ENCODE results near the gene APC.

Gene APC

GRCh38 chr5:112776301-112776856 lies 38.7 kb downstream of the APC start:
- H3K27ac Mint-ChIP-seq: no peak overlapping the region
- H3K9me3 Mint-ChIP-seq: no peaks in the 10 kb centered on the region
- CTCF ChIA-PET: interaction anchor here (1.3 kb wide), 1 partner anchor 20 kb away, joined by 3 read pairs; no protein-coding TSS in a partner anchor
- no peaks in the 10 kb centered on the region for H3K4me1 Mint-ChIP-seq
- H3K4me3 Mint-ChIP-seq: no peak overlapping the region
- H3K27me3 Mint-ChIP-seq: no peaks in the 10 kb centered on the region
- H3K36me3 Mint-ChIP-seq: peaks cover 19% of the 10 kb centered on the region
- no peak for DNase-seq

- Mint-ChIP-seq H3K27me3 (no peaks in the 10 kb centered on the region), H3K36me3 (peaks cover 28% of the 10 kb centered on the region), H3K9me3 (no peaks in the 10 kb centered on the region), H3K27ac (no peak overlapping the region), H3K4me1 (no peaks in the 10 kb centered on the region), H3K4me3 (no peak overlapping the region)
- CTCF ChIA-PET: interaction anchor here (1.0 kb wide), 1 partner anchor 11 kb away, joined by 3 read pairs; no protein-coding TSS in a partner anchor
- no peak for DNase-seq
Measured at GRCh38 chr5:112779531-112779930, 41.8 kb downstream of the APC start.

- peaks cover 17% of the 10 kb centered on the region for H3K36me3 Mint-ChIP-seq
- CTCF ChIA-PET: interaction anchor here (0.7 kb wide), 1 partner anchor 160 kb away, joined by 3 read pairs; no protein-coding TSS in a partner anchor
Measured at GRCh38 chr5:112784726-112785125, 47.0 kb downstream of the APC start.

GRCh38 chr5:112787261-112787660 lies 49.6 kb downstream of the APC start:
- H3K9me3 Mint-ChIP-seq: no peaks in the 10 kb centered on the region
- no peaks in the 10 kb centered on the region for H3K27me3 Mint-ChIP-seq
- H3K4me1 Mint-ChIP-seq: no peaks in the 10 kb centered on the region
- H3K27ac Mint-ChIP-seq: no peak overlapping the region
- CTCF ChIA-PET: no interaction called here
- H3K36me3 Mint-ChIP-seq: peaks cover 6% of the 10 kb centered on the region
- H3K4me3 Mint-ChIP-seq: no peak overlapping the region
- DNase-seq: no peak

More at GRCh38 chr5:112784726-112785125, 47.0 kb downstream of the APC start:
- Mint-ChIP-seq H3K9me3 (no peaks in the 10 kb centered on the region), H3K4me3 (no peak overlapping the region), H3K27ac (no peak overlapping the region), H3K4me1 (no peaks in the 10 kb centered on the region), H3K27me3 (no peaks in the 10 kb centered on the region)
- DNase-seq: no peak

- CTCF ChIA-PET: no interaction called here
- H3K27ac Mint-ChIP-seq: no peak overlapping the region
Measured at GRCh38 chr5:112787896-112788295, 50.2 kb downstream of the APC start.

GRCh38 chr5:112793201-112793600 lies 55.5 kb downstream of the APC start:
- CTCF ChIA-PET: no interaction called here
- Mint-ChIP-seq H3K4me1 (no peaks in the 10 kb centered on the region), H3K27me3 (no peaks in the 10 kb centered on the region), H3K36me3 (peaks cover 26% of the 10 kb centered on the region), H3K4me3 (no peak overlapping the region), H3K27ac (no peak overlapping the region), H3K9me3 (no peaks in the 10 kb centered on the region)
- DNase-seq: no peak

More at GRCh38 chr5:112787896-112788295, 50.2 kb downstream of the APC start:
- Mint-ChIP-seq H3K9me3 (no peaks in the 10 kb centered on the region), H3K4me1 (no peaks in the 10 kb centered on the region), H3K4me3 (no peak overlapping the region), H3K27me3 (no peaks in the 10 kb centered on the region), H3K36me3 (peaks cover 3% of the 10 kb centered on the region)
- no peak for DNase-seq

GRCh38 chr5:112794410-112794809 lies 56.7 kb downstream of the APC start:
- Mint-ChIP-seq H3K4me3 (no peak overlapping the region), H3K36me3 (peaks cover 29% of the 10 kb centered on the region), H3K9me3 (no peaks in the 10 kb centered on the region), H3K4me1 (no peaks in the 10 kb centered on the region), H3K27ac (no peak overlapping the region), H3K27me3 (no peaks in the 10 kb centered on the region)
- CTCF ChIA-PET: no interaction called here
- no peak for DNase-seq

GRCh38 chr5:112795342-112795741 lies 57.7 kb downstream of the APC start:
- no peak for DNase-seq
- H3K36me3 Mint-ChIP-seq: peaks cover 31% of the 10 kb centered on the region
- CTCF ChIA-PET: interaction anchor here (0.6 kb wide), 1 partner anchor 71 kb away, joined by 3 read pairs; no protein-coding TSS in a partner anchor

GRCh38 chr5:112795944-112796678 lies 58.4 kb downstream of the APC start:
- Mint-ChIP-seq H3K9me3 (no peaks in the 10 kb centered on the region), H3K27ac (no peak overlapping the region), H3K27me3 (no peaks in the 10 kb centered on the region), H3K36me3 (peaks cover 32% of the 10 kb centered on the region), H3K4me1 (no peaks in the 10 kb centered on the region), H3K4me3 (no peak overlapping the region)
- CTCF ChIA-PET: interaction anchor here (0.6 kb wide), 1 partner anchor 72 kb away, joined by 3 read pairs; no protein-coding TSS in a partner anchor
- no peak for DNase-seq

More at GRCh38 chr5:112795342-112795741, 57.7 kb downstream of the APC start:
- no peak overlapping the region for H3K27ac Mint-ChIP-seq
- no peak overlapping the region for H3K4me3 Mint-ChIP-seq
- H3K9me3 Mint-ChIP-seq: no peaks in the 10 kb centered on the region
- no peaks in the 10 kb centered on the region for H3K27me3 Mint-ChIP-seq
- no peaks in the 10 kb centered on the region for H3K4me1 Mint-ChIP-seq

- Mint-ChIP-seq H3K4me1 (no peaks in the 10 kb centered on the region), H3K27ac (no peak overlapping the region), H3K9me3 (no peaks in the 10 kb centered on the region), H3K36me3 (peaks cover 23% of the 10 kb centered on the region), H3K27me3 (no peaks in the 10 kb centered on the region), H3K4me3 (no peak overlapping the region)
- DNase-seq: no peak
- CTCF ChIA-PET: no interaction called here
Measured at GRCh38 chr5:112799661-112800060, 62.0 kb downstream of the APC start.

GRCh38 chr5:112800891-112801290 lies 63.2 kb downstream of the APC start:
- H3K36me3 Mint-ChIP-seq: peaks cover 20% of the 10 kb centered on the region
- H3K4me3 Mint-ChIP-seq: no peak overlapping the region
- peaks cover 4% of the 10 kb centered on the region for H3K4me1 Mint-ChIP-seq
- no peak for DNase-seq
- no peak overlapping the region for H3K27ac Mint-ChIP-seq
- H3K27me3 Mint-ChIP-seq: no peaks in the 10 kb centered on the region
- H3K9me3 Mint-ChIP-seq: no peaks in the 10 kb centered on the region
- CTCF ChIA-PET: no interaction called here

GRCh38 chr5:112811023-112811422 lies 73.3 kb downstream of the APC start:
- CTCF ChIA-PET: no interaction called here
- Mint-ChIP-seq H3K27ac (no peak overlapping the region), H3K4me3 (no peak overlapping the region), H3K27me3 (no peaks in the 10 kb centered on the region), H3K9me3 (no peaks in the 10 kb centered on the region), H3K4me1 (peaks cover under 1% of the 10 kb centered on the region), H3K36me3 (peaks cover 9% of the 10 kb centered on the region)
- DNase-seq: no peak

- DNase-seq: no peak
- CTCF ChIA-PET: interaction anchor here (1.9 kb wide), 1 partner anchor 36 kb away, joined by 4 read pairs; no protein-coding TSS in a partner anchor
- peaks cover 12% of the 10 kb centered on the region for H3K36me3 Mint-ChIP-seq
- H3K27ac Mint-ChIP-seq: no peak overlapping the region
- H3K27me3 Mint-ChIP-seq: no peaks in the 10 kb centered on the region
- no peaks in the 10 kb centered on the region for H3K9me3 Mint-ChIP-seq
- no peaks in the 10 kb centered on the region for H3K4me1 Mint-ChIP-seq
- no peak overlapping the region for H3K4me3 Mint-ChIP-seq
Measured at GRCh38 chr5:112812549-112812948, 74.9 kb downstream of the APC start.

GRCh38 chr5:112820246-112820645 lies 82.6 kb downstream of the APC start:
- H3K36me3 Mint-ChIP-seq: peaks cover 18% of the 10 kb centered on the region

GRCh38 chr5:112822456-112822855 lies 84.8 kb downstream of the APC start:
- DNase-seq: no peak
- Mint-ChIP-seq H3K4me3 (no peak overlapping the region), H3K4me1 (no peaks in the 10 kb centered on the region), H3K27ac (no peak overlapping the region), H3K9me3 (no peaks in the 10 kb centered on the region), H3K27me3 (no peaks in the 10 kb centered on the region), H3K36me3 (peaks cover 16% of the 10 kb centered on the region)
- CTCF ChIA-PET: no interaction called here

More at GRCh38 chr5:112820246-112820645, 82.6 kb downstream of the APC start:
- CTCF ChIA-PET: no interaction called here
- Mint-ChIP-seq H3K9me3 (no peaks in the 10 kb centered on the region), H3K27me3 (no peaks in the 10 kb centered on the region), H3K27ac (no peak overlapping the region), H3K4me1 (no peaks in the 10 kb centered on the region), H3K4me3 (no peak overlapping the region)
- no peak for DNase-seq
